ENCODE data around the gene KCNJ1.

GRCh38 chr11:128915149-128915521 lies 48.0 kb upstream of the KCNJ1 start:
- TF ChIP-seq REST (IDR thresholded peaks at IDR 0.05; ENCODE audit: low read depth, low read length) = no peak
- TF ChIP-seq CTCF (IDR thresholded peaks at IDR 0.05) = no peak
- no peak for TF ChIP-seq SMC3 (IDR thresholded peaks at IDR 0.05; ENCODE audit: low read depth, low read length)
- TF ChIP-seq MAX (IDR thresholded peaks at IDR 0.05; ENCODE audit: low read depth) = no peak
- no peak for TF ChIP-seq TAF1 (IDR thresholded peaks at IDR 0.05; ENCODE audit: borderline replicate concordance, low read depth, low read length)
- no peak for TF ChIP-seq POLR2AphosphoS5 (IDR thresholded peaks at IDR 0.05; ENCODE audit: low read depth, low read length)
- no peak for TF ChIP-seq NFIC (IDR thresholded peaks at IDR 0.05; ENCODE audit: borderline replicate concordance)
- no peak for TF ChIP-seq USF1 (IDR thresholded peaks at IDR 0.05; ENCODE audit: borderline replicate concordance, low read depth)
- TF ChIP-seq USF2 (IDR thresholded peaks at IDR 0.05; ENCODE audit: borderline replicate concordance, low read depth, low read length) = no peak
- TF ChIP-seq EP300 (IDR thresholded peaks at IDR 0.05; ENCODE audit: borderline replicate concordance in 1 of 2, low read depth in 1 of 2, low read length in 1 of 2) = no peak
- no peak for TF ChIP-seq ELF1 (IDR thresholded peaks at IDR 0.05)
